ENCODE measurements around the gene TADA2B.

- peak; percentile 51; the same call in 1 of the 2 replicates for TF ChIP-seq MAX (IDR thresholded peaks at IDR 0.05)
- TF ChIP-seq, protein P1, sequence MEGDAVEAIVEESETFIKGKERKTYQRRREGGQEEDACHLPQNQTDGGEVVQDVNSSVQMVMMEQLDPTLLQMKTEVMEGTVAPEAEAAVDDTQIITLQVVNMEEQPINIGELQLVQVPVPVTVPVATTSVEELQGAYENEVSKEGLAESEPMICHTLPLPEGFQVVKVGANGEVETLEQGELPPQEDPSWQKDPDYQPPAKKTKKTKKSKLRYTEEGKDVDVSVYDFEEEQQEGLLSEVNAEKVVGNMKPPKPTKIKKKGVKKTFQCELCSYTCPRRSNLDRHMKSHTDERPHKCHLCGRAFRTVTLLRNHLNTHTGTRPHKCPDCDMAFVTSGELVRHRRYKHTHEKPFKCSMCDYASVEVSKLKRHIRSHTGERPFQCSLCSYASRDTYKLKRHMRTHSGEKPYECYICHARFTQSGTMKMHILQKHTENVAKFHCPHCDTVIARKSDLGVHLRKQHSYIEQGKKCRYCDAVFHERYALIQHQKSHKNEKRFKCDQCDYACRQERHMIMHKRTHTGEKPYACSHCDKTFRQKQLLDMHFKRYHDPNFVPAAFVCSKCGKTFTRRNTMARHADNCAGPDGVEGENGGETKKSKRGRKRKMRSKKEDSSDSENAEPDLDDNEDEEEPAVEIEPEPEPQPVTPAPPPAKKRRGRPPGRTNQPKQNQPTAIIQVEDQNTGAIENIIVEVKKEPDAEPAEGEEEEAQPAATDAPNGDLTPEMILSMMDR (IDR thresholded peaks at IDR 0.05), result peak; percentile 56
- TF ChIP-seq, protein P2, sequence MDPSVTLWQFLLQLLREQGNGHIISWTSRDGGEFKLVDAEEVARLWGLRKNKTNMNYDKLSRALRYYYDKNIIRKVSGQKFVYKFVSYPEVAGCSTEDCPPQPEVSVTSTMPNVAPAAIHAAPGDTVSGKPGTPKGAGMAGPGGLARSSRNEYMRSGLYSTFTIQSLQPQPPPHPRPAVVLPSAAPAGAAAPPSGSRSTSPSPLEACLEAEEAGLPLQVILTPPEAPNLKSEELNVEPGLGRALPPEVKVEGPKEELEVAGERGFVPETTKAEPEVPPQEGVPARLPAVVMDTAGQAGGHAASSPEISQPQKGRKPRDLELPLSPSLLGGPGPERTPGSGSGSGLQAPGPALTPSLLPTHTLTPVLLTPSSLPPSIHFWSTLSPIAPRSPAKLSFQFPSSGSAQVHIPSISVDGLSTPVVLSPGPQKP (IDR thresholded peaks at IDR 0.05; ENCODE audit: low read depth, low read length), result no peak
- TF ChIP-seq POLR2AphosphoS2 (conservative IDR thresholded peaks at IDR 0.05; ENCODE audit: low read length), result no peak
- TF ChIP-seq EP300 (IDR thresholded peaks at IDR 0.05), result no peak
- TF ChIP-seq HMGXB4 (CRISPR knock-in tag; IDR thresholded peaks at IDR 0.05; ENCODE audit: borderline replicate concordance), result no peak
- TF ChIP-seq, protein P3, sequence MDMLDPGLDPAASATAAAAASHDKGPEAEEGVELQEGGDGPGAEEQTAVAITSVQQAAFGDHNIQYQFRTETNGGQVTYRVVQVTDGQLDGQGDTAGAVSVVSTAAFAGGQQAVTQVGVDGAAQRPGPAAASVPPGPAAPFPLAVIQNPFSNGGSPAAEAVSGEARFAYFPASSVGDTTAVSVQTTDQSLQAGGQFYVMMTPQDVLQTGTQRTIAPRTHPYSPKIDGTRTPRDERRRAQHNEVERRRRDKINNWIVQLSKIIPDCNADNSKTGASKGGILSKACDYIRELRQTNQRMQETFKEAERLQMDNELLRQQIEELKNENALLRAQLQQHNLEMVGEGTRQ (IDR thresholded peaks at IDR 0.05), result no peak
- TF ChIP-seq POLR2A (IDR thresholded peaks at IDR 0.05; ENCODE audit: low read length), result no peak
- no peak for TF ChIP-seq RNF2 (IDR thresholded peaks at IDR 0.05; ENCODE audit: borderline replicate concordance, low read depth)
- no peak for TF ChIP-seq REST (IDR thresholded peaks at IDR 0.05)
- TF ChIP-seq RAD21 (conservative IDR thresholded peaks at IDR 0.05 in 1 of 2, IDR thresholded peaks at IDR 0.05 in 1 of 2), result peak; percentile 26 to 37; a peak in 3 of 5 replicates
These were observed 58.7 kb downstream of the TADA2B start for GRCh38 chr4:7101692-7102515.

Measured in A549 (cell line).